RWPE1 (cell line): ENCODE results near the gene TERB2.
"Not testable (repeated sequence)": the region's sequence is repeated elsewhere in the genome, so short reads cannot be mapped to it uniquely, and the experiment has no call there.

Source experiments
- CTCF ChIA-PET: fragments of 350-600 bp; sonication (Branson Sonifier 250); formaldehyde crosslinking; extraction: SDS; loops from one replicate; lab custom pipeline; 2021; lab: Yijun Ruan, JAX
- POLR2A ChIA-PET: fragments of 400-600 bp; formaldehyde crosslinking; extraction: SDS; loops from one replicate; lab custom pipeline; 2020; ENCODE audit warnings: antibody characterized with exemption; ENCODE audit not compliant: low non-redundant PET; lab: Yijun Ruan, JAX
- DNase-seq: peaks from one replicate; pipeline ENCODE4 v3.0.0; 2012; ENCODE audit warnings: low spot score
- H3K27ac ChIP-seq: fragments of 450-650 bp; 2 replicates; pipeline ENCODE4 v1.5.1; 2017
- TF ChIP-seq, protein P1 (sequence below): fragments of 450-650 bp; conservative IDR thresholded peaks from 2 replicates; pipeline ENCODE4 v1.5.1; 2017; ENCODE audit warnings: low read depth, mild to moderate bottlenecking

Gene TERB2

GRCh38 chr15:45022871-45023658, 66.6 kb downstream of the TERB2 start, which contains the start of gene SORD:
Gene SORD, plus strand, starts transcription at chr15:45023195. Its CDS starts 89 bp downstream, at chr15:45023284.
- TF ChIP-seq, protein P1, sequence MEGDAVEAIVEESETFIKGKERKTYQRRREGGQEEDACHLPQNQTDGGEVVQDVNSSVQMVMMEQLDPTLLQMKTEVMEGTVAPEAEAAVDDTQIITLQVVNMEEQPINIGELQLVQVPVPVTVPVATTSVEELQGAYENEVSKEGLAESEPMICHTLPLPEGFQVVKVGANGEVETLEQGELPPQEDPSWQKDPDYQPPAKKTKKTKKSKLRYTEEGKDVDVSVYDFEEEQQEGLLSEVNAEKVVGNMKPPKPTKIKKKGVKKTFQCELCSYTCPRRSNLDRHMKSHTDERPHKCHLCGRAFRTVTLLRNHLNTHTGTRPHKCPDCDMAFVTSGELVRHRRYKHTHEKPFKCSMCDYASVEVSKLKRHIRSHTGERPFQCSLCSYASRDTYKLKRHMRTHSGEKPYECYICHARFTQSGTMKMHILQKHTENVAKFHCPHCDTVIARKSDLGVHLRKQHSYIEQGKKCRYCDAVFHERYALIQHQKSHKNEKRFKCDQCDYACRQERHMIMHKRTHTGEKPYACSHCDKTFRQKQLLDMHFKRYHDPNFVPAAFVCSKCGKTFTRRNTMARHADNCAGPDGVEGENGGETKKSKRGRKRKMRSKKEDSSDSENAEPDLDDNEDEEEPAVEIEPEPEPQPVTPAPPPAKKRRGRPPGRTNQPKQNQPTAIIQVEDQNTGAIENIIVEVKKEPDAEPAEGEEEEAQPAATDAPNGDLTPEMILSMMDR: no peak; the same call in 1 of the 2 replicates
- ChIA-PET CTCF (interaction anchor here (0.7 to 1.2 kb wide), 2 partner anchors 54 to 95 kb away, joined by 3 to 4 read pairs; no protein-coding TSS in a partner anchor), POLR2A (interaction anchor here (0.6 kb wide), 1 partner anchor 73 kb away, joined by 3 read pairs; no protein-coding TSS in a partner anchor)
- DNase-seq: peak; percentile 95
- peak within 1 kb of the TSS; percentile 67 for H3K27ac ChIP-seq

DNA sequence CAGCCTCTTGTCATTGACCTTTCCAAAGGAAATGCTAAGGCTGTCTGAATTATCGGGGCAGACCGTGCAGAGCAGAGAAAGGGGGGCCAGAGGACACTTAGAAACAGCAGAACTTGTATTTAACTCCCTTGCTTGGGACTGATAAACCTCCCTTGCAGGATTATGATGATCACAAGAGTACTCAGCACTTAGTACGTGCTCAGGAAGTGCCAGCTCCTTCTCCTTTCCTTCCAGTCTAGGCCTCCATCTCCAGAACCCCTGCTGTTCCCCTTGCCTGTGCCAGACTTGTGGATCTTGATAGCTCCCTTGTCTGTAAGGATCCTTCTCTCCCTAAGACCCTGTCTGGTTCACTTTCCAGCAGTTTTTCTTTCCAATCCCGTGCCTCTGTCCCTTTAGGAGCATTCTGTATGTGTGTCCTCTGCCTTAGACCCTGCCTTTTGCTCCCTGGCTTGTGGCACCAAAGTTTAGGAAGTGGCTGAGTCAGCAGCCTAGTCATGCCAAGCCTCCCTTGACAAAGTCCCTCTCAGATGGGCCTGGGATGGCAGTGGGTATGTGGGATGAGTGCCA, 67.3 kb downstream of the TERB2 start:
- peak overlapping the region; percentile 67 for H3K27ac ChIP-seq
- TF ChIP-seq, protein P1: no peak
- CTCF ChIA-PET: interaction anchor here (0.6 to 1.2 kb wide), 3 partner anchors 55 to 618 kb away, joined by 3 to 4 read pairs (median 4); no protein-coding TSS in a partner anchor
- peak; percentile 18 for DNase-seq
- POLR2A ChIA-PET: no interaction called here

- H3K27ac ChIP-seq, DNase-seq, POLR2A ChIA-PET: not testable (repeated sequence)
Observed at GRCh38 chr15:45024649-45025048, 68.2 kb downstream of the TERB2 start.

DNA sequence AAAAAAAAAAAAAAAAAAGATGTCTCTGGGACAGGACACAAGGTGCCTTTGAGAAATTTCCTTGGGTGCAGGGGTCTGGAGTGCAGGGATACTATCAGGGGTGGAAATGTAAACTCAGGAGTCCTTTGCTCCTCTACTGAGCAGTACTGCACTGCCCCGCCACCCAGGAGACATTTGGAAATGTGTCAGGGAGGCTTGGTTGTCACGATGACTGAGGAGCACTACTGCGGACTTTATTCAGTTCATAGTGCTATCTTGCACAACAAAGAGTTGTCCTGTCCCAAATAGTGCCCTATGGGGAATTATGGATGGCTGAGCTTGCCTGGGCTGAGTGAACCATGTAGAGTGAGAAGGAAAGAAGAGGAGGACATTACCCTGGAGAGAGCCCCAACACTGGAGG, 69.1 kb downstream of the TERB2 start:
- POLR2A ChIA-PET, CTCF ChIA-PET, H3K27ac ChIP-seq, DNase-seq: not testable (repeated sequence)

More at GRCh38 chr15:45024649-45025048, 68.2 kb downstream of the TERB2 start:
- CTCF ChIA-PET: not testable (repeated sequence)

DNA sequence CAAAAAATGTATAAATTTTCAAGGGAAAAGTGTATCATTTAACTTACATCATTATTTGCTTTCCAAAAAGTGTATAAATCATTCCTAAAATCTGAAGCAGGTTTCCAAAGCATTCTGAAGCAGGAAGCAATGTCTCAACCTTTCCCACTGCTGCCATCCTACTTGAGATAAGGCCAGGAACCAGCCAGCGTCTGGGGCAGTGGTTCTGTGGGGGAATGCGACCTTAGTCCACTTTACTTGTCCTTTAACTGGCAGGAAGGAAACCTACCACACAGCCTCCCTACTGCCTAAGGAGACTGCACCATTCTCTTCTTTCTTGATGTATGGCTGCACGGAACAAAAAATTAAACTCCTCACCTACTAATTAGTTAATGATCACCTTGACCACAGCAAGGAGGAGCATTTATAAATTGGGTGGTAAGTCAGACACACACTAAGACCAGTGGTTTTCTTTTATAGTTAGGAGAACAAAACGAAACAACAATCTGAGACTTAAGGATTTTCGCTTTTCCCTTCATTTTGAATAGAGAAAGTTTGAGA, 70.2 kb downstream of the TERB2 start:
- DNase-seq: no peak
- TF ChIP-seq, protein P1: no peak
- ChIA-PET POLR2A (no interaction called here), CTCF (no interaction called here)
- no peak overlapping the region for H3K27ac ChIP-seq

- TF ChIP-seq, protein P1: no peak
- H3K27ac ChIP-seq: no peak overlapping the region
- no peak for DNase-seq
- ChIA-PET POLR2A (no interaction called here), CTCF (no interaction called here)
Observed at GRCh38 chr15:45027220-45027619, 70.7 kb downstream of the TERB2 start.
